Tibial artery (tissue), 4 donors: Measurements from ENCODE around the gene PBX4.

Source experiments
- DNase-seq, 2 donors: peaks; one replicate each; pipeline ENCODE4 v3.0.0-alpha.2; 2019
- H3K27ac ChIP-seq, 2 donors: fragments of 200-600 bp; sonication (generic) in 1 of 2; 1 replicate in 1 of 2; 2 replicates in 1 of 2; pipeline ENCODE4 v1.5.1; 2018 to 2019; ENCODE audit warnings: mild to moderate bottlenecking in 1 of 2
- H3K27me3 ChIP-seq, 2 donors: fragments of 200-600 bp; sonication (generic) in 1 of 2; one replicate each; pipeline versions ENCODE4 v1.5.1 to v1.6.0; 2016 to 2019
- H3K36me3 ChIP-seq, 3 donors: fragments of 200-600 bp; sonication (generic) in 2 of 3; one replicate each; pipeline ENCODE4 v1.5.1; 2016 to 2019; ENCODE audit warnings: mild to moderate bottlenecking in 2 of 3
- H3K4me1 ChIP-seq, 4 donors: fragments of 200-600 bp; sonication (generic) in 2 of 4; 1 replicate in 3 of 4; 2 replicates in 1 of 4; pipeline ENCODE4 v1.5.1; 2016 to 2019
- H3K4me3 ChIP-seq, 2 donors: fragments of 200-600 bp; sonication (generic) in 1 of 2; 1 replicate in 1 of 2; 2 replicates in 1 of 2; pipeline ENCODE4 v1.5.1; 2018 to 2019; ENCODE audit warnings: mild to moderate bottlenecking in 2 of 2
- H3K9me3 ChIP-seq, 3 donors: fragments of 200-600 bp; sonication (generic) in 1 of 3; one replicate each; pipeline ENCODE4 v1.5.1; 2016 to 2019
- CTCF ChIP-seq, 2 experiments: fragments of 200-600 bp in 1 of 2; fragments of 450-650 bp in 1 of 2; IDR thresholded peaks; one replicate each; pipeline ENCODE4 v1.5.1; 2017 to 2019; ENCODE audit warnings: antibody characterized with exemption in 2 of 2, mild to moderate bottlenecking in 1 of 2, moderate library complexity in 1 of 2
- intact Hi-C: fragments of 100-400 bp; cut with DNase I; formaldehyde crosslinking; loops from one replicate; pipeline ENCODE4 v1.15.0; 2023; ENCODE audit warnings: low total_unique reads

PBX4 gene

GRCh38 chr19:19579533-19580361 is 38.7 kb downstream of the PBX4 start:
- TF ChIP-seq CTCF (IDR thresholded peaks at IDR 0.05), result no peak
- DNase-seq, result no peak

GRCh38 chr19:19578252-19578651 is 40.2 kb downstream of the PBX4 start:
- intact Hi-C loops, result no loop called here
- Histone ChIP-seq H3K36me3 (no peaks in the 10 kb centered on the region), H3K9me3 (no peaks in the 10 kb centered on the region), H3K4me3 (no peak overlapping the region), H3K27ac (no peak overlapping the region), H3K27me3 (no peaks in the 10 kb centered on the region), H3K4me1 (no peaks in the 10 kb centered on the region)
- TF ChIP-seq CTCF (IDR thresholded peaks at IDR 0.05), result no peak
- no peak for DNase-seq

More at GRCh38 chr19:19579533-19580361, 38.7 kb downstream of the PBX4 start:
- H3K4me3 ChIP-seq, result no peak overlapping the region
- no peak overlapping the region for H3K27ac ChIP-seq
- no peaks in the 10 kb centered on the region for H3K36me3 ChIP-seq
- no peaks in the 10 kb centered on the region for H3K27me3 ChIP-seq
- H3K4me1 ChIP-seq, result no peaks in the 10 kb centered on the region
- H3K9me3 ChIP-seq, result no peaks in the 10 kb centered on the region
- intact Hi-C loops, result no loop called here

GRCh38 chr19:19575411-19575810 is 43.1 kb downstream of the PBX4 start:
- H3K36me3 ChIP-seq, result no peaks in the 10 kb centered on the region
- no peaks in the 10 kb centered on the region for H3K9me3 ChIP-seq
- no peak overlapping the region for H3K27ac ChIP-seq
- no peak for TF ChIP-seq CTCF (IDR thresholded peaks at IDR 0.05)
- H3K4me3 ChIP-seq, result no peak overlapping the region
- H3K4me1 ChIP-seq, result no peaks in the 10 kb centered on the region
- H3K27me3 ChIP-seq, result no peaks in the 10 kb centered on the region
- DNase-seq, result no peak
- intact Hi-C loops, result no loop called here

GRCh38 chr19:19571071-19571786 is 47.3 kb downstream of the PBX4 start:
- intact Hi-C loops, result no loop called here
- H3K27me3 ChIP-seq, result peaks cover 0 to 2% of the 10 kb centered on the region in 2 donors
- H3K27ac ChIP-seq, result no peak overlapping the region
- H3K4me1 ChIP-seq, result no peaks in the 10 kb centered on the region
- no peaks in the 10 kb centered on the region for H3K9me3 ChIP-seq
- peaks cover 0 to 6% (median 0%) of the 10 kb centered on the region in 3 donors for H3K36me3 ChIP-seq
- DNase-seq, result no peak
- TF ChIP-seq CTCF (IDR thresholded peaks at IDR 0.05), result no peak
- no peak overlapping the region for H3K4me3 ChIP-seq

- H3K27ac ChIP-seq, result no peak overlapping the region
- no peak overlapping the region for H3K4me3 ChIP-seq
- no peak for DNase-seq
- TF ChIP-seq CTCF (IDR thresholded peaks at IDR 0.05), result no peak
- intact Hi-C loops, result no loop called here
- no peaks in the 10 kb centered on the region for H3K4me1 ChIP-seq
- H3K9me3 ChIP-seq, result no peaks in the 10 kb centered on the region
- H3K36me3 ChIP-seq, result peaks cover 0 to 6% (median 0%) of the 10 kb centered on the region in 3 donors
- H3K27me3 ChIP-seq, result peaks cover 0 to 2% of the 10 kb centered on the region in 2 donors
These were observed 47.9 kb downstream of the PBX4 start for GRCh38 chr19:19570571-19570970.
